Choroid plexus epithelial cell (primary cell): ENCODE results near the gene ANKRD39.
"Not testable (repeated sequence)": the region's sequence is repeated elsewhere in the genome, so short reads cannot be mapped to it uniquely, and the experiment has no call there.

ENCODE experiments used
- DNase-seq: peaks from one replicate; pipeline ENCODE4 v3.0.0-alpha.2; 2010; ENCODE audit warnings: low read depth
- H3K4me3 ChIP-seq: 2 replicates; pipeline ENCODE4 v1.5.1; 2011; ENCODE audit warnings: low read depth, mild to moderate bottlenecking, control low read depth, low read length, moderate library complexity
- TF ChIP-seq, protein P1 (sequence below): conservative IDR thresholded peaks from 2 replicates; pipeline ENCODE4 v1.5.1; 2011; ENCODE audit warnings: low read depth, mild to moderate bottlenecking, control low read depth, inconsistent platforms, low read length, moderate library complexity

ANKRD39 gene

DNA sequence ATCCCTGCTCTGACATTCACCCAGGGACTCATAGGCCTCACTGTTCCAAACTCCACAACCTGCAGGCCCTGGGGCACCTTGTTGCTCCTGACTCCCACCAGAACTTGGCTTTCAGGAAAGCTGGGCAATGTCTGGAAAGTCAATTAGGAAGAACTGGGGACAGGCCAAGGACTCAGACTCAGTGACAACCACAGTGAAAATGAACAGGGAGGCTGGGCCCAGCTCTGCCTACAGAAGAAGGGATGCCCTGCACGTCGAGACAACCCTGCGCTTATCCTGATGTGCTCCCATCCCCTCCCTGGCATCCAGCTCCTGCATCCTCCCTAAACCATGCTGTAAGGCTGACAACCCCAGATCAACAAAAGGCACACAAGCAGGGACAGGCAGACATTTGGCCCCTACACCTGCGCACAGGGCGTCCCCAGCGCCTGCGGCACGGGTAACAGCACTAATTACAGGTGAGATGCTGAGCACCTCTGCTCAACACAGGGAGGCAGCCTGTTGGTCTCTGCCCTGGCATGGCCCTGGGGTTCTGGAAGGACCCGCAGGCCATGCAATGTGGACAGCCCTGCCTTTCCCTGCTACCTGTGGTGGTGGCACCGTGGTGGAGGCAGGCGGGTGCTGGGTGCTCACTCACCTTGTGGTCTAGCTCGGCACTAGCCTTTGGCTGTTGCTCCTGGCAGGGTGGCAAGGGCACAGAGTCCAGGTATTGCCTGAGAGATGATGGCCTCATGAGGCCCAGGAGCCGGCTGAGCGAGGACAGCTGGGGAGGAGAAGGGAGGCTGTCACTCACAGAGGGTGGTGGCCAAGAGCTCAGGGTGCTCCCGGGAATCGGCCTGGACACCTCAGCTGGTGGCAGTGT is 35.7 kb upstream of the ANKRD39 start:
- no peak for DNase-seq
- TF ChIP-seq, protein P1, sequence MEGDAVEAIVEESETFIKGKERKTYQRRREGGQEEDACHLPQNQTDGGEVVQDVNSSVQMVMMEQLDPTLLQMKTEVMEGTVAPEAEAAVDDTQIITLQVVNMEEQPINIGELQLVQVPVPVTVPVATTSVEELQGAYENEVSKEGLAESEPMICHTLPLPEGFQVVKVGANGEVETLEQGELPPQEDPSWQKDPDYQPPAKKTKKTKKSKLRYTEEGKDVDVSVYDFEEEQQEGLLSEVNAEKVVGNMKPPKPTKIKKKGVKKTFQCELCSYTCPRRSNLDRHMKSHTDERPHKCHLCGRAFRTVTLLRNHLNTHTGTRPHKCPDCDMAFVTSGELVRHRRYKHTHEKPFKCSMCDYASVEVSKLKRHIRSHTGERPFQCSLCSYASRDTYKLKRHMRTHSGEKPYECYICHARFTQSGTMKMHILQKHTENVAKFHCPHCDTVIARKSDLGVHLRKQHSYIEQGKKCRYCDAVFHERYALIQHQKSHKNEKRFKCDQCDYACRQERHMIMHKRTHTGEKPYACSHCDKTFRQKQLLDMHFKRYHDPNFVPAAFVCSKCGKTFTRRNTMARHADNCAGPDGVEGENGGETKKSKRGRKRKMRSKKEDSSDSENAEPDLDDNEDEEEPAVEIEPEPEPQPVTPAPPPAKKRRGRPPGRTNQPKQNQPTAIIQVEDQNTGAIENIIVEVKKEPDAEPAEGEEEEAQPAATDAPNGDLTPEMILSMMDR = no peak

DNA sequence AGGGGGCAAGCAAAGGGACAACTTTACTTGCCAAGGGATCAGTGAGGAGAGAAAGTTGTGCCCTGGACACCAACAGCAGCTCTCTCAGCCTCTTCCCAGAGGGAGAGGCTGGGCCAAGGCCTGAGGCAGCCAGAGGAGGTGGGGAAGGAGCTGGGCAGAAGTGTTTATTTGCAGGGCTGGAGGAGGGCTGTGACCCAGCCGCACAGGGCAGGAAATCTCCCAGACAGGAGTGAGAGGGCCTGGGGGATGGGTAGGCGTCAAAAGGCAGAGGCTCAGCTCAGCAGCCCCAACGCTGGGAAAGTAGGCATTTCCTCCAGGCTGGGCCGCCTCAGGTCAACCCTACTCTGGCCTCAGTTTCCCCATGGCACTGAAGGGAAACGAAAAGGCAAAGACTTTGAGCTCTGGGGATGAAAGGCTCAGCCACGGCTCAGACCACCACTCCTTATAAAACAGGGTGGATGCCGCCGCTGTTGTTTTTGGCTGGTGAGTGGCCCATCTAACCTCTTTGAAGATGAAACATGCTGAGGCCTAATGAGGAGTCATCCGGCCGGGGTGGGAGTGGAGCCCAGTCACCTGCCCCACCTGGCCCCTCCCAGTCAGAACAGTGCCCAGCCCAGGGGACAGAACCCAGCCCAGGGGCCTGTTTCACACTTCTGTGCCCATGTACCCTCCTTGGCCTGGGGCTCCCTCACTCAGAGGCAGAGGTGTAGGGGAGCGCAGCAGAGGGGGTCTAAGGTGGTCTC is 33.9 kb upstream of the ANKRD39 start:
- H3K4me3 ChIP-seq = no peak overlapping the region
- TF ChIP-seq, protein P1 = no peak
- DNase-seq = peak; percentile 62

More for the DNA sequence above, 35.7 kb upstream of the ANKRD39 start:
- no peak overlapping the region for H3K4me3 ChIP-seq

DNA sequence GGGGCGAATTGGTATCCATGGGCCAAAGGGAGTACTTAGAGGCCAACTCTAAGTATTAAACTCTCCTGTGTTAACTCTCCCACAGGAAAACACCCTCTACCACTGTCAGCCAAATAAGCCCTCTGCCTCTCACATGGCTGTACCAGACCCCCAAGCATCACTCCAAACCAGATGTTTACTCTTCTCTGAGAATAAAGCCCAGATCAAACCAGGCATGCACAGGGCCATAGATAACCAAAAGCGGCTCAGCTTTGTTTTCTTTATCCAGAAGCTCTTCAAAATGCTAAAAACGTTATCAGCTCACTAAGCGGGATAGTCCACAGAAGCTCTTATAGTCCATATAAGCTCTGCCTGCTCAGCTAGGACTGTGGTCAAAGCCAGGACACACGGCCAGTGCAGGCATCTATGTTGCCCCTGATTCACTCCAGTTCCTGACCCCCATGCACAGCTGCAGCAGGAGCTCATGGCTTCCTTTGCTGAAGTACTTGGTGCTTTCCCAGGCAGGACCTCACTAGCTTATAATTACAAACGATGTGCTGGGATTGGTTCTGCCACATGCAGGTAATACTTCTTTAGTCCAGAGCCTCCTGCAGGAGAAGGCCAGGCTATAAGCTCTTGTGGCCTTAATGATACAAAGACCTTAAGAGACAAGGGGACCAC is 33.0 kb upstream of the ANKRD39 start:
- no peak overlapping the region for H3K4me3 ChIP-seq
- TF ChIP-seq, protein P1 = no peak
- DNase-seq = peak; percentile 39

DNA sequence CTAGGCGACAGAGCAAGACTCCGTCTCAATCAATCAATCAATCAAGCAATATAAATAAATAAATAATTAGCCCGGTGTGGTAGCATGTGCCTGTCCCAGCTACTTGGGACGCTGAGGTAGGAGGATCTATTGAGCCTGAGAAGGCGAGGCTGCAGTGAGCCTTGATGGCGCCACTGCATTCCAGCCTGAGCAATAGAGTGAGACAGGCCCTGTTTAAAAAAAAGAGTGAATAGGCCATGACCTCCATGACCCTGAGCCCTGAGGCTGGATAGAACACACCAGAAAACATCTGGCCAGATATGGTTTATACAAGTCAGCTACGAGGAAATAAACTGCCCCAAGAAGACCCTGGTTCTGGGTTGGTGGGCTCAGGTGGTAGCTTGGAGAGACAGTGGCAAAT is 32.4 kb upstream of the ANKRD39 start:
- no peak for DNase-seq
- no peak overlapping the region for H3K4me3 ChIP-seq
- TF ChIP-seq, protein P1 = no peak

DNA sequence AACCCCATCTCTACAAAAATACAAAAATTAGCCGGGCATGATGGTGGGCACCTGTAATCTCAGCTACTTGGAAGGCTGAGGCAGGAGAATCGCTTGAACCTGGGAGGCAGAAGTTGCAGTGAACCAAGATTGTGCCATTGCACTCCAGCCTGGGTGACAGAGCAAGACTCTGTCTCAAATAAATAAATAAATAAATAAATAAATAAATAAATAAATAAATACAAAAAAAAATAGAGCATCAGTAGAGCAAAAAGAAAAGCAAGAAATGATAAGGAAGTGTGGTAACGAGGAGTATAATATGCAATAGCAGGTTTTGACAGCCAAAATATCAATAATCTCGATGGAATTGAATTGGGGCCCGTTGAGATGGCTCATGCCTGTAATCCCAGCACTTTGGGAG is 31.7 kb upstream of the ANKRD39 start:
- DNase-seq, H3K4me3 ChIP-seq: not testable (repeated sequence)

DNA sequence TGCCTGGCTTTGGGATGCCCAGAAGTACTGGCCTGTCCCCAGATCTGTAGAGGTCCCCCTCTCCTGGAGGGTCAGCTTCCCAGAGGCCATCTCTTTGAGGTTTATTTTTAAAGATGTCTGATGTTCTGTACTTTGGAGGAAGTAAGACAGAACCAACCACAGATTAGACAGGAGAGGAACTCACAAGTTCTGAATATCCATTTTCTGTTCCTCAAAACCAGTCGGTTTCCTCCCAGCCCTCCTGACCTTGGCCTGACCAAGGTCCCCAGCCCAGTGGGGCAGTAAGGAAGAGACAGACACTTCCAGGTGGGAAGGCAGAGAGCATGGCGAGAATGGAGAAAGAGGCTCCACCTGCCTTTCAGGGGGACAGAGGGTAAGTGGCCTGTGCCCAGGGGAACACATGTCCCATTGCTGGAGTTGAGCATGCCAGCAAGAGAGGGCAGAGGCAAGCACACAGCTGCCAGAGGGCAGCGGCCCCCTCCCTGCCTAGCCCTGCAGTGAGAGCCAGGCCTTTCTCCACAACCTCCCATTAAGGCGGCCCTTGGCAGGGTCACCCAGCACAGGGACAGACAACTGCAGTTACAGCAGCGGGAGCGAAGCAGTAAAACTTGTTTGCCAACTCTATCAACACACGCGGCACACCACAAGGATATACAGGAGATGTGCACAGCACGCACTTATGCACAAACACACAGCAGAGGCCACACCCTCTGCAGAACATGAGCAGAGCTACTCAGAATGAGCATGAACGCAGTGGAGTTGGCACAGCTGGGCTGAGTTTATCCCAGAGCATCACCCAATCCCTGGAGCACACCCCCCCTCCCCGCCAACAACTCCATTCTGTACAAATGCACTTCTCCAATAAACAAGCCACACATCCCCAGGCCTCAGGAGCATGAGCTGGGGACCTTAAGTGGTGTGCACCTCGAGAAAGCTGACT is 30.5 kb upstream of the ANKRD39 start:
- TF ChIP-seq, protein P1 = no peak
- H3K4me3 ChIP-seq = no peak overlapping the region
- DNase-seq = no peak
